Epithelial cell of esophagus (primary cell): ENCODE results near the gene KRT13.

ENCODE experiments used
- DNase-seq: peaks from one replicate; pipeline ENCODE4 v3.0.0; 2010; ENCODE audit warnings: low read depth
- H3K4me3 ChIP-seq: 2 replicates; pipeline ENCODE4 v1.5.1; 2011; ENCODE audit warnings: mild to moderate bottlenecking, low read length, control low read depth
- TF ChIP-seq, protein P1 (sequence below): IDR thresholded peaks from 2 replicates; pipeline ENCODE4 v1.5.1; 2011; ENCODE audit warnings: low read depth, mild to moderate bottlenecking, low read length, control low read depth, inconsistent platforms; ENCODE audit not compliant: insufficient read depth; ENCODE audit errors: missing control alignments

Gene KRT13

DNA sequence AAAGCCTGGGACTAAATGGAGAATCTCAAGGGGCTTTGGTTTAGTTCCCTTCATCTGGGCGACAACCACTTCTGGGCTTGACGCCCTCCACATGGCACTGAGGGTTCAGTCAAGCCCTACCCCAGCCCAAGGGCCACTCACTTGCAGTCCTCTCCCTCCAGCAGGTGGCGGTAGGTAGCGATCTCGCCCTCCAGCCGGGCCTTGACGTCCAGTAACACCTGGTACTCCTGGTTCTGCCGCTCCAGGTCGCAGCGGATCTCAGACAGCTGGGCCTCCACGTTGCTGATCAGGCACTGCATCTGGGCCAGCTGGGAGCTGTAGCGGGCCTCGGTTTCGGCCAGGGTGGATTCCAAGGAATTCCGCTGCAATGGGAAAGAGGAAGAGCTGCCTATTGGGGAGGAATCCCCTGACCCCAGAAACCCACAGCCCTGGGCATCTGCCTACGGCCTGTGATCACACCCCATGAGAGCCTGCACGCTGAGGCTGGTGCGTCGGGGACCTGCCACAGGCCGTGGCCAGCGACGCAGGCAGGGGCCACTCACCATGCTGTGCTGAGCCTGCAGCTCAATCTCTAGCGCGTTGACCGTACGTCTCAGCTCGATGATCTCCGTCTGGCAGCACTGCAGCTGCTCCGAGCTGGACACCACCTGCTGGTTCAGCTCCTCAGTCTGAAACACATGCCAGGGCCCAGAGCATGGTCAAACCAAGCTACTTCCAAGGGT, 18.4 kb downstream of the KRT13 start:
- TF ChIP-seq, protein P1, sequence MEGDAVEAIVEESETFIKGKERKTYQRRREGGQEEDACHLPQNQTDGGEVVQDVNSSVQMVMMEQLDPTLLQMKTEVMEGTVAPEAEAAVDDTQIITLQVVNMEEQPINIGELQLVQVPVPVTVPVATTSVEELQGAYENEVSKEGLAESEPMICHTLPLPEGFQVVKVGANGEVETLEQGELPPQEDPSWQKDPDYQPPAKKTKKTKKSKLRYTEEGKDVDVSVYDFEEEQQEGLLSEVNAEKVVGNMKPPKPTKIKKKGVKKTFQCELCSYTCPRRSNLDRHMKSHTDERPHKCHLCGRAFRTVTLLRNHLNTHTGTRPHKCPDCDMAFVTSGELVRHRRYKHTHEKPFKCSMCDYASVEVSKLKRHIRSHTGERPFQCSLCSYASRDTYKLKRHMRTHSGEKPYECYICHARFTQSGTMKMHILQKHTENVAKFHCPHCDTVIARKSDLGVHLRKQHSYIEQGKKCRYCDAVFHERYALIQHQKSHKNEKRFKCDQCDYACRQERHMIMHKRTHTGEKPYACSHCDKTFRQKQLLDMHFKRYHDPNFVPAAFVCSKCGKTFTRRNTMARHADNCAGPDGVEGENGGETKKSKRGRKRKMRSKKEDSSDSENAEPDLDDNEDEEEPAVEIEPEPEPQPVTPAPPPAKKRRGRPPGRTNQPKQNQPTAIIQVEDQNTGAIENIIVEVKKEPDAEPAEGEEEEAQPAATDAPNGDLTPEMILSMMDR: no peak
- no peak for DNase-seq
- H3K4me3 ChIP-seq: no peak overlapping the region

DNA sequence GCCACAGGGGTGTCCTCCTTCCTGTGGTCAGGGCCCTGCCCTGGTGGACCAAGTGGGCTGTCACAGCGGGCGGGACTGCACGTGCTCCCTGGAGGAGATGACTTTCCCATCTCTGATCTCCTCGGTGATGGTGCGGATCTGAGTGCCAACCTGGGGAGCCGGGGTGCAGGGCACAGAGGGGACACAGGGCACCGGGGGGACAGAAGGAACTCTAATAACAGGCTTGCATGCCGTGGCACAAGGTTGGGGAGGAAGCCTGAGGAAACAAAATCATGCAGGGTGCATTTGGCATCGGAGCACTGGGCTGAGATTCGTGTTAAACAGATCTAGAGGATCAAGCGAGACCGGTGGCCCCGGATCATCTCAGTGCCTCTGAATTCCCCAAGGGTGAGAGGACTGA, 19.1 kb downstream of the KRT13 start:
- TF ChIP-seq, protein P1: no peak
- no peak overlapping the region for H3K4me3 ChIP-seq
- no peak for DNase-seq

DNA sequence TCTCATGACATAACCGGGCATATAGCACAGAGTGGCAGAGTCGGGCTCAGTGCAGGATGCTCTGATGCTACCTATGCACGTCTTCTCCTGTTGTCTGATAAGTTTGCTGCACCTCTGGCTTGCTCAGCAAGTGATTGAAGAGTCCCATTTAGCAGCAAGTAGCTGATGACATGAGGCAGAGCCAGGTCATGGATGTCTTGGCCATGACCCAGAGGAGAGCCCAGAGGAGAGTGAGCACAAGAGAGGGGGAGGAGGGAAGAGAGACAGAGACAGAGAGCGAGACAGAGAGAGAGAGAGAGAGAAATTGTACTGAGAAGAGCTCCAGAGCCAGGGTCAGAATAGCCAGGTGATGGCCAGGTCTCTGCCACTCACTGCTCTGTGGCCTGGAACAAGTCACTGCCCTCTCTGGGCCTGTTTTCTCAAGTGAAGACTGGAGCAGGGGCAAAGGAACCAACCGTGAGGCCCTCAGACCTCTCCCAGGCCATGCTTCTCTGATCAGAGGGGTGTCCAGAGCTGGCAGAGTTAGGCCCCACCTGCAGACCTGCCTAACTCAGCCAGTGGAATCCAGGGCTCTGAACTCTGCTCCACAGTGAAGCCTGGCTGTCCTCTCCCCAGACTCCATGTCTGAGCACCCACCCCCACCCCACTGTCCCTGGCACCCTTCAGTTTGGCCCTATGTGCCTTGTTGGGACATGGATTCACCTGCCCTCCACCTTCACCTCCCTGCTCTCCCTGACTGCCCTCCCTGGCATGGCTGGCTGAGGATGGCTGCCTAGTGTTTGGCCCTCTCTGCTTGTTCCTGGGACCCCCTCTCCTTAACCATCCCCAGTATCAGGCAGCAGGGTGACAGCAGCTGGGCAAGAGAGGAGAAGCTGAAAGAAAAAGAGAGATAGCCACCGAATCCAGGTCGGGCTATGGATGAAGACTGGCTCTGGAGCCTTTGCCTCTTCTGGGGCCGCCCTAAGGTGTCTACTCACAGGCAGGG, 20.2 kb downstream of the KRT13 start:
- DNase-seq: no peak
- TF ChIP-seq, protein P1: no peak
- no peak overlapping the region for H3K4me3 ChIP-seq

DNA sequence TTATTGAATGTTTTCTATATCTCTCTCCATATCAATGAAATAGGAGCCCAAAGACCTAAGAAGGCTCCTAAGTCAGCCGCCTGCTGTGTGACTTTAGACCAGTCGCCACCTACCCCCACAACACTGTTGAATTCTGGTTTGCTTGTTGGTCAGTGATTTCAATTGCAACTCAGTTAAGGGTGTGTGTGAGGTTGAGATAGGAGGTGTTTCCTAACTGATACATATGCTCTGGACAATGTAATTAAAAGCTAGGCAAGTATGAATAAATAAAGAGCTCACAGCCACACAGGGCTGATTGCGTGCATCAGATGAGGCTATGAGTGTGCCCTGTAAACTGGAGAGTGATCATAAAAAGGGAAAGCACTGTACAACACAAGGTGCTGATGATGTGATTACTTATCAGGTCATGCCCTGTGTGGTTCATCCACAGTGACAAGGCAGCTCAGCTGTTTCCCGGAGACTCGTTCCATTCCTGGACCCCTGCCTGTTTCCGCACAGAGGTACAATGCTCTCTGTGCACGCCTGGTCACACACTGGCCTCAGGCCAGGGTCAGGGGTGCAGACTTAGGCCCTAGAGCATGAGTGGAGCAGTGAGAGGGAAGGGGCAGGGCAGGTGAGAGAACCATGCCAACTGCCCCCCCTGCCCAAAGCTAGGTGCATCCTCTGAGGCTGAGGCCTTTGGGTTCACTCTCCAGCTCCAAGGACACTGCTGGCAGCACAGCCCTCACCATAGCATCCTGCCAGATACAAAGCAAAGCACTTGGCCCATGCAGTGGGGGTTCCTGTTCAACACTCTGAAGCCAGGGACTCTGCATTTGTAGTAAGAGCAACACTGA, 21.2 kb downstream of the KRT13 start:
- H3K4me3 ChIP-seq: no peak overlapping the region
- TF ChIP-seq, protein P1: no peak
- DNase-seq: no peak

DNA sequence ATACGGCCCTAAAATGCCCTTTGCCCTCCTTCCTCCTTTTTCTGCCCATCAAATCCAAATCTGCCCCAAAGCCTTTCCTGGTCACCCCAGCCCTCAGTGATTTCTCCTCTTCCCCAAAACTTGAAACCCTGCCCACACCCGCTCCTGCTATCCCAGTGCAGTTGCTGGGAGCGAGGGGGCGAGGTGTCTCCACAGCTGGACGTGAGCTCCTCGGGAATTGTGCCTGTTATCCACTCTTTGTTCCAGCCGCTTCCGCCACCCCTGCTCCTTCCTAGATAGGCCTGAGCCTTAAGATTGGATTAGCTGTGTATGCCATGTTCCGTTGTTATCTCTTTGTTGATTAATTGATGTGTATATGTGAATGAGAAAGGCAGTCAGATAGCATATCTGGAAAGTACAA, 21.9 kb downstream of the KRT13 start:
- no peak overlapping the region for H3K4me3 ChIP-seq
- TF ChIP-seq, protein P1: no peak

DNA sequence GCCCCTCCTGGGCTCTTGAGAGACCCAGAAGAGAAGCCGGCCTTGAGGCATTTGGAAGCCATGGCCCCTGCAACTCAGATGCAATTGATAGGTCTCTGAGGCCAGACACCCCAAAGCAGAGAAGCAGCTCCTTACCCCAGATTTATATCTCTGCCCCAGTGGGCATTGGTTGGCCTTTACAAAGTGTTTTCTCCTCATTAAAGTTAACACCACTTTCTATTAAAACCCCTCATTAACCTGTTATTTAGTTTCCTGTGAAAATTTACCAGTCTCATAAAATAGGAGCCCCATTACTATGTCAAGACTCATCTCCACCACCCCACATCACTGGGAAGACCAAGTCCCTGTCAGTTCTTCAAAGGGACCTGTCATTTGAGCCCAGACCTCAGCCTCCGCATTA, 24.4 kb downstream of the KRT13 start, which contains the start of gene KRT35:
Gene KRT35, minus strand, starts transcription at position 116 of the 400 bp plus-strand sequence. Its CDS starts 54 bp downstream, at position 62.
- TF ChIP-seq, protein P1: no peak
- H3K4me3 ChIP-seq: no peak within 1 kb of the TSS

More for the DNA sequence above, 21.9 kb downstream of the KRT13 start:
- no peak for DNase-seq

More for the DNA sequence above, 24.4 kb downstream of the KRT13 start, which contains the start of gene KRT35:
- no peak for DNase-seq
